ENCODE results near the gene GRIN2A. TPM values are rescaled to one million over a fixed set of nuclear protein-coding genes. Genes with fewer than 3 reads are reported as not detected.

GRIN2A gene
- polyA plus RNA-seq, 2 of the 4 experiments (the other 2 are of a cell fraction), result not detected

GRCh38 chr16:10180042-10180770 is 2.0 kb downstream of the GRIN2A start:
- 67% methylated on average over 37 of the region's 53 CpGs for WGBS (ENCODE audit: missing lambda C conversion rate)
- no peak overlapping the region for H3K27ac ChIP-seq
- CTCF ChIA-PET, result interaction anchor here (0.6 to 3.8 kb wide), 16 partner anchors 10 to 1520 kb away, joined by 3 to 27 read pairs (median 4); no protein-coding TSS in a partner anchor

DNA sequence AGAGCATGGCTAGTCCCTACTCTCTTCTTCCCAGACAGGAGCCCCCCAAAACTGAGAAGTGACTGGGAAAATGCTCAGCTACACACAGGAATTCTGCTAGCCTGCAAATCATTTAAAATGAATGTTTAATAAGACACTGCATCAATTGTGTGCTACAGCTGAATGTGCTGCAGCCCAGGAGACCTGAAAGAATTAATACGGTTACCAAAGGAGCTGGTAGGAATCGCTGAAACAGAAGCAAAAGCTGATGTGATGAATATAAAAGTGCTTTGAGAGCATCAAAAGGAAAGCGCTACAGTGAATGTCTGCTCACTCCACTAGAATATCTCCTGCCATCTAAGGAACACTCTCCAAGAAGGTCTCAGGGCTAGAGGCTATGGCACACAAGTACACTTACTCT is 3.7 kb downstream of the GRIN2A start:
- FAIRE-seq, result no peak
- Histone ChIP-seq H3K9me3 (no peaks in the 10 kb centered on the region), H3K27ac (no peak overlapping the region), H3K4me2 (no peak overlapping the region), H3K4me1 (peaks cover 10% of the 10 kb centered on the region; the same call in 2 of the 3 replicates), H3K4me3 (no peak overlapping the region)
- POLR2A ChIA-PET, result no interaction called here
- CTCF ChIA-PET, result interaction anchor here (1.1 kb wide), 1 partner anchor 9 kb away, joined by 3 read pairs; no protein-coding TSS in a partner anchor
- no peak for DNase-seq (ENCODE audit: low read depth in 1 of 2, low spot score in 1 of 2)
- ATAC-seq, result no peak
- WGBS (ENCODE audit: missing lambda C conversion rate), result 25% methylated on average over 3 of the region's 3 CpGs
- no peak for TF ChIP-seq HOXA7 (CRISPR knock-in tag; IDR thresholded peaks at IDR 0.05)
- no peak for TF ChIP-seq ZFP36 (IDR thresholded peaks at IDR 0.05; ENCODE audit: borderline replicate concordance, partially characterized antibody)
- no peak for TF ChIP-seq EHF (CRISPR knock-in tag; IDR thresholded peaks at IDR 0.05)
- no peak for TF ChIP-seq SREBF2 (IDR thresholded peaks at IDR 0.05)
- TF ChIP-seq HEYL (CRISPR knock-in tag; IDR thresholded peaks at IDR 0.05), result no peak
- no peak for TF ChIP-seq USF2 (IDR thresholded peaks at IDR 0.05)
- TF ChIP-seq HDAC2 (IDR thresholded peaks at IDR 0.05), result no peak

More at GRCh38 chr16:10180042-10180770, 2.0 kb downstream of the GRIN2A start:
- Histone ChIP-seq H3K4me2 (no peak overlapping the region), H3K9me3 (no peaks in the 10 kb centered on the region), H3K4me1 (peaks cover 10% of the 10 kb centered on the region; the same call in 2 of the 3 replicates), H3K4me3 (no peak overlapping the region)
- DNase-seq (ENCODE audit: low read depth in 1 of 2, low spot score in 1 of 2) (no peak), FAIRE-seq (no peak), ATAC-seq (no peak)
- TF ChIP-seq HOXA7 (CRISPR knock-in tag; IDR thresholded peaks at IDR 0.05) (no peak), HEYL (CRISPR knock-in tag; IDR thresholded peaks at IDR 0.05) (no peak), GATA3 (IDR thresholded peaks at IDR 0.05; ENCODE audit: borderline replicate concordance) (no peak), NFE2L2 (conservative IDR thresholded peaks at IDR 0.05; ENCODE audit: low read length) (no peak), FOXS1 (CRISPR knock-in tag; IDR thresholded peaks at IDR 0.05) (no peak), MAFK (IDR thresholded peaks at IDR 0.05; ENCODE audit: partially characterized antibody) (no peak), TFCP2L1 (CRISPR knock-in tag; IDR thresholded peaks at IDR 0.05) (no peak), USF2 (IDR thresholded peaks at IDR 0.05) (no peak)
- TF ChIP-seq, protein P1, sequence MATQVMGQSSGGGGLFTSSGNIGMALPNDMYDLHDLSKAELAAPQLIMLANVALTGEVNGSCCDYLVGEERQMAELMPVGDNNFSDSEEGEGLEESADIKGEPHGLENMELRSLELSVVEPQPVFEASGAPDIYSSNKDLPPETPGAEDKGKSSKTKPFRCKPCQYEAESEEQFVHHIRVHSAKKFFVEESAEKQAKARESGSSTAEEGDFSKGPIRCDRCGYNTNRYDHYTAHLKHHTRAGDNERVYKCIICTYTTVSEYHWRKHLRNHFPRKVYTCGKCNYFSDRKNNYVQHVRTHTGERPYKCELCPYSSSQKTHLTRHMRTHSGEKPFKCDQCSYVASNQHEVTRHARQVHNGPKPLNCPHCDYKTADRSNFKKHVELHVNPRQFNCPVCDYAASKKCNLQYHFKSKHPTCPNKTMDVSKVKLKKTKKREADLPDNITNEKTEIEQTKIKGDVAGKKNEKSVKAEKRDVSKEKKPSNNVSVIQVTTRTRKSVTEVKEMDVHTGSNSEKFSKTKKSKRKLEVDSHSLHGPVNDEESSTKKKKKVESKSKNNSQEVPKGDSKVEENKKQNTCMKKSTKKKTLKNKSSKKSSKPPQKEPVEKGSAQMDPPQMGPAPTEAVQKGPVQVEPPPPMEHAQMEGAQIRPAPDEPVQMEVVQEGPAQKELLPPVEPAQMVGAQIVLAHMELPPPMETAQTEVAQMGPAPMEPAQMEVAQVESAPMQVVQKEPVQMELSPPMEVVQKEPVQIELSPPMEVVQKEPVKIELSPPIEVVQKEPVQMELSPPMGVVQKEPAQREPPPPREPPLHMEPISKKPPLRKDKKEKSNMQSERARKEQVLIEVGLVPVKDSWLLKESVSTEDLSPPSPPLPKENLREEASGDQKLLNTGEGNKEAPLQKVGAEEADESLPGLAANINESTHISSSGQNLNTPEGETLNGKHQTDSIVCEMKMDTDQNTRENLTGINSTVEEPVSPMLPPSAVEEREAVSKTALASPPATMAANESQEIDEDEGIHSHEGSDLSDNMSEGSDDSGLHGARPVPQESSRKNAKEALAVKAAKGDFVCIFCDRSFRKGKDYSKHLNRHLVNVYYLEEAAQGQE (IDR thresholded peaks at IDR 0.05), result no peak
- TF ChIP-seq, protein P2, sequence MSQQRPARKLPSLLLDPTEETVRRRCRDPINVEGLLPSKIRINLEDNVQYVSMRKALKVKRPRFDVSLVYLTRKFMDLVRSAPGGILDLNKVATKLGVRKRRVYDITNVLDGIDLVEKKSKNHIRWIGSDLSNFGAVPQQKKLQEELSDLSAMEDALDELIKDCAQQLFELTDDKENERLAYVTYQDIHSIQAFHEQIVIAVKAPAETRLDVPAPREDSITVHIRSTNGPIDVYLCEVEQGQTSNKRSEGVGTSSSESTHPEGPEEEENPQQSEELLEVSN (IDR thresholded peaks at IDR 0.05; ENCODE audit: borderline replicate concordance, low read depth), result no peak
- POLR2A ChIA-PET, result no interaction called here

- no peak for FAIRE-seq
- H3K4me2 ChIP-seq, result no peak overlapping the region
- POLR2A ChIA-PET, result no interaction called here
- H3K27ac ChIP-seq, result no peak overlapping the region
- H3K9me3 ChIP-seq, result no peaks in the 10 kb centered on the region
- 2% methylated on average over 2 of the region's 2 CpGs for WGBS (ENCODE audit: missing lambda C conversion rate)
- CTCF ChIA-PET, result interaction anchor here (1.1 kb wide), 1 partner anchor 9 kb away, joined by 3 read pairs; no protein-coding TSS in a partner anchor
- no peak for DNase-seq (ENCODE audit: low read depth in 1 of 2, low spot score in 1 of 2)
- ATAC-seq, result no peak
- H3K4me1 ChIP-seq, result peaks cover 10% of the 10 kb centered on the region; the same call in 2 of the 3 replicates
- no peak for TF ChIP-seq CHD4 (IDR thresholded peaks at IDR 0.05; ENCODE audit: borderline replicate concordance)
- TF ChIP-seq CBX8 (IDR thresholded peaks at IDR 0.05), result no peak
- TF ChIP-seq, protein P1 (IDR thresholded peaks at IDR 0.05), result no peak
- no peak for TF ChIP-seq JUNB (IDR thresholded peaks at IDR 0.05)
- H3K4me3 ChIP-seq, result no peak overlapping the region
These were observed 4.1 kb downstream of the GRIN2A start for GRCh38 chr16:10178080-10178479.
